Fibroblast of the aortic adventitia (primary cell): ENCODE measurements around the gene PPP4R1. TPM values are rescaled to one million over a fixed set of nuclear protein-coding genes. Genes with fewer than 3 reads are reported as not detected.

Experiments
- DNase-seq: peaks from one replicate; pipeline ENCODE4 v3.0.0-alpha.2; 2010; ENCODE audit warnings: low read depth
- H3K4me3 ChIP-seq: 2 replicates; pipeline ENCODE4 v1.5.1; 2011; ENCODE audit warnings: low read depth, mild to moderate bottlenecking, control low read depth, low read length, moderate library complexity
- total RNA-seq: library from RNA; depleted of rRNA; stranded (reverse); fragments of >200 nt; gene quantifications from 2 replicates; pipeline ENCODE4 v1.2.3, GENCODE V29; 2012; ENCODE audit warnings: low replicate concordance
- TF ChIP-seq, protein P1 (sequence below): IDR thresholded peaks from 2 replicates; pipeline ENCODE4 v1.5.1; 2011; ENCODE audit warnings: mild to moderate bottlenecking, low read length, control low read depth, inconsistent platforms; ENCODE audit not compliant: insufficient read depth

PPP4R1 gene
- total RNA-seq, 1 donor, result 107 TPM

DNA sequence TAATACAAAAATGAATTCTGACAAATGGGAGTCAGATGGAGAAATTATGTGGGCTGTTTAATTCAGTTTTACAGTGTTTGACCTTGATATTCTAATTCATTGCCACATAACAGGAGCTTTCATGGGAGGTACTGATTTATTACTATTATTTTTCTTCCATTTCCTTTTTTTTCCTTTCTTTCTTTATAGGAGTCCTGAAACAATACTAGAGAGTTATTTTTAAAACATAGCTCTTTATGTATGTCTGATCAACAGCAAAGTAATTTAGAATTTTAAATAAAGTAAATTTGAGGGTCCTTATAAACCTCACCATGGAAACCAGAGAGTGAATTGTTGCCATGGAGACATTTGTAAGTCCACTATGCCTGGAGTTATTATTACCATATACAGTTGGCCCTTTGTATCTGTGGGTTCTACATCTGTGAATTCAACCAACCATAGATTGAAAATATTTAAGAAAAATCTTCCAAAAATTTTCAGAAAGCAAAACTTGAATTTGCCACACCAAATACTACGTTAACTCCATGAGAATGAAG lies 40.9 kb upstream of the PPP4R1 start:
- no peak for DNase-seq
- no peak overlapping the region for H3K4me3 ChIP-seq
- TF ChIP-seq, protein P1, sequence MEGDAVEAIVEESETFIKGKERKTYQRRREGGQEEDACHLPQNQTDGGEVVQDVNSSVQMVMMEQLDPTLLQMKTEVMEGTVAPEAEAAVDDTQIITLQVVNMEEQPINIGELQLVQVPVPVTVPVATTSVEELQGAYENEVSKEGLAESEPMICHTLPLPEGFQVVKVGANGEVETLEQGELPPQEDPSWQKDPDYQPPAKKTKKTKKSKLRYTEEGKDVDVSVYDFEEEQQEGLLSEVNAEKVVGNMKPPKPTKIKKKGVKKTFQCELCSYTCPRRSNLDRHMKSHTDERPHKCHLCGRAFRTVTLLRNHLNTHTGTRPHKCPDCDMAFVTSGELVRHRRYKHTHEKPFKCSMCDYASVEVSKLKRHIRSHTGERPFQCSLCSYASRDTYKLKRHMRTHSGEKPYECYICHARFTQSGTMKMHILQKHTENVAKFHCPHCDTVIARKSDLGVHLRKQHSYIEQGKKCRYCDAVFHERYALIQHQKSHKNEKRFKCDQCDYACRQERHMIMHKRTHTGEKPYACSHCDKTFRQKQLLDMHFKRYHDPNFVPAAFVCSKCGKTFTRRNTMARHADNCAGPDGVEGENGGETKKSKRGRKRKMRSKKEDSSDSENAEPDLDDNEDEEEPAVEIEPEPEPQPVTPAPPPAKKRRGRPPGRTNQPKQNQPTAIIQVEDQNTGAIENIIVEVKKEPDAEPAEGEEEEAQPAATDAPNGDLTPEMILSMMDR, result no peak

GRCh38 chr18:9653390-9653789 lies 39.0 kb upstream of the PPP4R1 start:
- no peak overlapping the region for H3K4me3 ChIP-seq
- TF ChIP-seq, protein P1, result no peak
- peak; percentile 11 for DNase-seq

- no peak overlapping the region for H3K4me3 ChIP-seq
- peak; percentile 28 for DNase-seq
- TF ChIP-seq, protein P1, result no peak
These were observed 34.8 kb upstream of the PPP4R1 start for GRCh38 chr18:9649164-9649540.

DNA sequence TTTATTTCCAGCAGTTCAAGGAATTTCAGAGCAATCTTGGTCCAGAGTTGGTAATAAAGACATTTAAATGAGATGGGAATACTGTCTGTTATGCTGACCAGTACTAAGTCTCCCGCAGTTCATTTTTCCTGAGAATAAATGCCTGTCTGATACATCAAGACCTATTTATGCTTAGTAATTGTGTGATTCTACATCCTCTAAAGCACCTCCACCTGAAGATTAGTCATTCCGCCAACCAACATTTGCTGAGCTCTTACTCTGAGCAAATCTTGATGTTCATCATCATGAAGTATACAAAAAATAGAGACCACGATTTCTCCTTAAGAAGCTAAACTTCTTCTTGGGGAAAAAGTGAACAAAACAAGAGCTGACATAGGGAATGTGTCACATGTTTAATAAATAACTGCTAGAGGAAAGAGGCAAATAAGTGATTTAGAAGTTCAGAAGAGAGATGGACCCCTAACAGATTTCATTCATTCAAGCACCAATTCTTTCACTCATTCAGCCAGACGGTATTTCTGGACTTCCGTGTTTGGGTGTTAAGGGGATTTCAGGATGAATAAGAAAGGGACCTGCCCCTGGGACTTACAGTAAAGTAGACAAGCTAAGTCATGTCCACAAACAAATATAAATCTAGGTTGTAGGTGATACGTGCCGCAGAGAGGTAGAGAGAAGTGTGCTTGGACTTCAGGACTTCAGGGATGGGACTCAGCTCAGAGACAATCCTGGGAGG lies 34.2 kb upstream of the PPP4R1 start:
- no peak overlapping the region for H3K4me3 ChIP-seq
- TF ChIP-seq, protein P1, result no peak
- no peak for DNase-seq

DNA sequence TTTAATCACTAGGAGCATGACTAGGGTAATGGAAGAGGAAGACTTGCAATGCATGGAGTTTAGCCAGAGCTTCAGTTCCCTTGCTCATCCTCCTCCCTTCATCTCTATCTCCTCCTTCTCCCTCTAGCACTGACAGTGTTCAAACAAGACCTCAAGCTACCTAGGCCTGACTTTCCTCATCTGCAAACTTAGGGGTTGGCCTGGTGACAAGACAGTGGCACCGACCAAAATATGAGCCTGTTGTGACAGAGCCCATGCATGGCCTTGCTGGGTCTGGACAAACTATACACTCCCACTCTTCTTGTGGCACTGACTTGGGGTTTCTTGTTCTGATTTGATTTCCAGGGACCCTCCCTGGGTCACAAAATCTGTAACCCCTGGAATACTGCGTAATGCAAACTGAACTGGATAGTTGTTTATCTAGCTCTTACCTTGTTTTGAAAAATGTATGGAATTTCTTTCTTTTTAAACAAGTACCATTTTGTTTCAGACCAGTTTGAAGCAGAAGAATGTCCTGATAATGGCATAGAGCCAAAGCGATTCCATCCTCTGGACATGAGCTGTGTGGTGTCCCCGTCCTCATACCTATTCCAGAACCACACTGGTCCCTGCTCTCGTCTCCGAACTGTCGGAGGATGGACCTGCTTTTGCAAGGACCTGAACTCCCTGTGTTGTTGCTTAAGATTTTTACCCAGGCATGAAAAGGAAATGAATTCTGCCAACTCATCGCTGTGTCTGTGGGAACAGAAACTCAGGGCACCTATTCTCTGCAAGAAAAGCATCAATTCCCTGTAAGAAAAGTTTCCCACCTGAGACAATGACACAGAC lies 33.4 kb upstream of the PPP4R1 start:
- TF ChIP-seq, protein P1, result no peak
- H3K4me3 ChIP-seq, result no peak overlapping the region
- peak; percentile 8 for DNase-seq

- H3K4me3 ChIP-seq, result no peak overlapping the region
- DNase-seq, result peak; percentile 96
- TF ChIP-seq, protein P1, result no peak
These were observed 29.2 kb upstream of the PPP4R1 start for GRCh38 chr18:9643549-9643948.
